HG03432 (cell line): ENCODE measurements around the gene TTC27.

Experiments used
- ATAC-seq: cut with Tn5 transposase; IDR thresholded peaks from one replicate; pipeline ENCODE4 v1.9.1; 2021; ENCODE audit warnings: mild to moderate bottlenecking, moderate library complexity; ENCODE audit not compliant: unreplicated experiment

TTC27 gene

DNA sequence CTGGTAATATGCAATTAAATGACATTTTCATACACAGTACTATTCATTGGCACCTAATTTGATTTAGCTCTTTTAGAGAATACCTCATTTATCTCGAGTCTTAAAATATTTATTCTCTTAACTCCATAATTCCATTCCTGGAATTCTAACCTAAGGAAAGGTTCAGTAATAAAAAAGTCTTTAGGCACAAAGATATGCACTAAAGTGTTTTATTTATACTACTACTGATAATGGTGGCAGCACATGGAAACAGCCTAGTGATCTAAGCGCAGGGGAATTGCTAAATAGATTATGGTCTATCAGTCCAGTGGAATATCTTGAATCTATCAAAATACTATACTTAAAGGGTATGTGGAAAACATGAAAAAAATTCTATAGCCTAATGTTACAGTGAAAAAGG lies 176.4 kb downstream of the TTC27 start:
- ATAC-seq: no peak

DNA sequence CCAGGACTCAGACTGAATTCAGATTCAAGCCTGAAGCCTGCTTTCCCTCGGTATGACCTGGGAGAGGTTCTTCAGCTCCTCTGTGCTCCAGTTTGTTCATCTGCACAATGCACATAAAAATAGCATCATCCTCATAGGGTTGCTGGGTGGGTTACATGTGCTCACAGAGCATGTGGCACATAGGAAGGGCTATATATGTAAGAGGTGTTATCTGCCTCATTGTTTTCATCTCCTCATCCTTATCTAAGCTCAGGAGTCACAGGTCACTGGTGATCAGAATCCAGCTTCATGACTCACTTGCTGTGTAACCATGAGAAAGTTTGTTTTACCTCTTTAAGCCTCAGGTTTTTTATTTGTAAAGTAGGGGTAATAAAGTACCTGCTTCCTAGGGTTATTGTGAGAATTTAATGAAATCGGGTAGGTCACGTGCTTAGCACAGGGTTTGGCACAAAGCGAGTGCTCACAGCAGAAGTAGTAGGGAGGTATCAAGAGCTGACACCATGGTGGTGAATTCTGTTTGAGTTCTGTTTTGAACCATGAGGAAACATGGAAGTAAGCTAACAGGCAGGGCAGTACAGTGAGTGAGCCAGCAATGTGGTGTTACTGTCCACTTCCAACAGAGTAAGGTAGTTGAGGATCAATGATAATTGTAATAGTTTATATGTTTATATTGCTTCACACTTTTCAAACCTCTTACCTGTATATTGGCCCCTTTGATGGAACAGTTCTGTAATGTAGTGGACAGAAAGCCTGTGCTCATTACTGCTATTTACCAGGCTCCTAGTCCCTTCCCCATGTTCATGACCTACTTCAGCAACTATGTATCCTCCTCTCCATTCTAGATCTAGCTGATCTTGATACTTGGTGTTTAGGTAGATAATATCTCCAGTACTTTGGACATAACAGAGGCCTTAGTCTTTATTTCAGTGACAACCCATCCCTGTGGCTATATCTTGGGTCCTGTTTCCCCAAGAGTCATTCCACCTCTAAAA lies 177.6 kb downstream of the TTC27 start:
- no peak for ATAC-seq

DNA sequence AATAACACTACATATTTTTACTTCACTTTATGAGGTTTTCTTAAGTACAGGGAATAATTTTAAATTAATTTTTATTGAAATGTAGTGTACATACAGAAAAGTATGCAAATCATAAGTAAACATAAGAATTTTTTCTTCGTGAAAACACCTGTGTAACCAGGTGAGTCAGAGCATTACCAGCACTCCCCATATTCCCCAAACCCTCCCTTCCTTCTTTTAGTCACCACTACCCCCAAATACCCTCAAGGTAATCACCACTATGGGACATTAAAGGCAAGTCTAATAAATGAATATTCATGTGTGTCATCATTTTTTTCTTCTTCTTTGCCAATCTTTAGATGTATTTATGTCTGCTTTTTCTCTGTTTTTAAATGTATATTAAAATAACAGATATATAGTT lies 179.0 kb downstream of the TTC27 start:
- ATAC-seq: no peak

DNA sequence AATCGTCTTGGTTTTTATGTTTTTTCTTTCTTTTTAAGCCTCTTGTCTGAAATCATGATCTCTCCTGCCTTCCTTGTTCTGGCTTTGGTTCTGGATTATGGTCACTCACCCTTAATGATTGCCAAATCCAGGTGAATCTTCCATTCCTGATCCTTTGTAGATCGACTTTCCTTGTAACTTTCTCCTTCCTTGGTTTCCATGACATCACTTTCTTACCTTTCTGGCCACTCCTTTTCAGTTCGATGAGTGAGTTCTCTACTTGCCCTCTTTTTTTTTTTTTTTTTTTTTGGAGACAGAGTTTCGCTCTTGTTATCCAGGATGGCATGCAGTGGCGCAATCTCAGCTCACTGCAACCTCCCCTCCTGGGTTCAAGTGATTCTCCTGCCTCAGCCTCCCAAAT lies 179.8 kb downstream of the TTC27 start:
- ATAC-seq: no peak

DNA sequence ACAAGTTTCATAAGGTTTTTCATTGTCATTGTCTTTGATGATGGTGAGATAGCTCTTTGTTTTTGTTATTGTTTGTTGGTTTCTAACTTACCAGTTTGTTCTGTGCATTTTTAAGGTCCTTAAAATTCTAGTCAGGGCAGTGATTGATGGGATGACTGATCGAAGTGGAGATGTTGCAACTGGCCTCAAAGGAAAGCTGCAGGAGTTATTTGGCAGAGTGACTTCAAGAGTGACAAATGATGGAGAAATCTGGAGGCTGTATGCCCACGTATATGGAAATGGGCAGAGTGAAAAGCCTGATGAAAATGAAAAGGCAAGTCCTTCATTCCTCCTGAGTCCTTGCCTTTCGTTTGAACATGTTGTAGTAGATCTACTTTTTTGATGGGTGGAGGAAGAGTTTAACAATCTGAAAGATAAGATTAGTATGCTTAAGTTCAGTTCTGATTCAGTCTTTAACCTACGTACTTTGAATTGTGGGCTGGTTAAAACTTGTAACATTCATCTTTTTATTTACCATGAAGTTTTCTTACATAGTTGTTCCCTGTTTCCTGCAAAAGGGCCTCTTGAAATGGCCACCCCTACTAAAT lies 183.2 kb downstream of the TTC27 start:
- ATAC-seq: no peak

DNA sequence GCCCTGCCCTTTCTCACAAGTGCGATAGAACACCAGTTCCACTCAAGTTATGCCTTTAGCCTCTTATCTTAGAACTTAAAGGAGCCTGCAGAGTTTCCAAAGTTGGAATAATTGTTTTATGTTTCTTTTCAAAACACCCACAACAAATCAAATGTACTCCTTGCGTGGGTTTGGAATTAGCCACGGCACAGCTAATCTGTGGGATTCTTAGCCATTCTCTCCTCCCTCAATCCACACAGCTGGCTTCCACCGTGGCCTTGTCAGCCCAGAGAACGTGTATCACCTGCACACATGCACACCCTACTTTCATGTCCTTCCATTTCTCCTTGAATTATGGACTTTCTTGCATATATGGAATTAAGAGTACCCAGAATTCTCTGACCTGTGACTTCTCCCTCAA lies 183.8 kb downstream of the TTC27 start:
- no peak for ATAC-seq

DNA sequence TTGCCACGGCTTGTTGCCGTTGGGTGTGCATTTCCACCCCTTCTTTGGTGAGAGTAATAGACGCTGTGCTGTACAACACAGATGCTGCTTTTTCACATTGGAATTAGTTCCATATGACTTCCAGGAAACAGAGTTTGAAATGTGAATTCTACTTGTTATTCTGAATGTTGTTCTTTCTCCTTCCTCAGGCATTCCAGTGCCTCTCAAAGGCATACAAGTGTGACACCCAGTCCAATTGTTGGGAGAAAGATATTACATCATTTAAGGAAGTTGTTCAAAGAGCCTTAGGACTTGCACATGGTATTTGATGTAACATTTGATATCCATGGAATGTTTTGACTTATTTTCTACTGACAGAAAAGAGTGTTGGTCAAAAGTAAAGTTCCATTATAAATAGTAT lies 184.5 kb downstream of the TTC27 start:
- no peak for ATAC-seq

DNA sequence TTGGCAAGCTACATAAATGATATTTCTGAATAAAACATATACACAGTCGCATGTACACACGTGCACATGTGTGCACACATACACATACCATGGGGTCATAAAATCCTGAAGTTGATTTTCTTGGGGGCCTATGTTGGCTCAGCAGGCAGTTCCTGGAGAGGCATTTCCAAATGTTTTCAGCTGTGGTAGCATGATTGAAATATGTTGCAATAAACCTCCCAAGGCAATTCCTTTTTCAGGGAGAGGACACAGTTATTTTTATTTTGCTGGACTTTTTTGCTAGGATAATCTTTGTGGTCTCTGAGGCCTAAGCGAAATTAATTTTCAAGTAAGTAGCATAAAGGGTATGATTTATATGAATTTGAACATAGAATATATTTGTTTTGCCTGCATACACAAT lies 192.2 kb downstream of the TTC27 start:
- ATAC-seq: no peak

DNA sequence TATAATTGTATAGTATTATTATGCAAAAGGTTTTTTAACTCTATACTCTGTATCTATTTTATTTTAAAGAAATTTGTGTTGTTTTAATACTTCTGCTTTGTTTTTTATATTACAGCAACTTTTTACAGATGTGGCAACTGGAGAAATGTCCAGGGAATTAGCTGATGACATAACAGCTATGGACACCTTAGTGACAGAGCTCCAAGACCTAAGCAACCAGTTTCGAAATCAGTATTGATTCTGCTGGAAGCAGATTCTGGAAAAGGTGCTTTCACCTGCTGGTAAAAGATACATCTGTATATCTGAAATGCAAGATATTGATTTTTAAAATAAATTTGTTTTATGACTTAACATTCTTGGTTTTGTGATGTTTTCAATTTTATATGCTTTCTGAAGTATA lies 192.9 kb downstream of the TTC27 start:
- no peak for ATAC-seq

DNA sequence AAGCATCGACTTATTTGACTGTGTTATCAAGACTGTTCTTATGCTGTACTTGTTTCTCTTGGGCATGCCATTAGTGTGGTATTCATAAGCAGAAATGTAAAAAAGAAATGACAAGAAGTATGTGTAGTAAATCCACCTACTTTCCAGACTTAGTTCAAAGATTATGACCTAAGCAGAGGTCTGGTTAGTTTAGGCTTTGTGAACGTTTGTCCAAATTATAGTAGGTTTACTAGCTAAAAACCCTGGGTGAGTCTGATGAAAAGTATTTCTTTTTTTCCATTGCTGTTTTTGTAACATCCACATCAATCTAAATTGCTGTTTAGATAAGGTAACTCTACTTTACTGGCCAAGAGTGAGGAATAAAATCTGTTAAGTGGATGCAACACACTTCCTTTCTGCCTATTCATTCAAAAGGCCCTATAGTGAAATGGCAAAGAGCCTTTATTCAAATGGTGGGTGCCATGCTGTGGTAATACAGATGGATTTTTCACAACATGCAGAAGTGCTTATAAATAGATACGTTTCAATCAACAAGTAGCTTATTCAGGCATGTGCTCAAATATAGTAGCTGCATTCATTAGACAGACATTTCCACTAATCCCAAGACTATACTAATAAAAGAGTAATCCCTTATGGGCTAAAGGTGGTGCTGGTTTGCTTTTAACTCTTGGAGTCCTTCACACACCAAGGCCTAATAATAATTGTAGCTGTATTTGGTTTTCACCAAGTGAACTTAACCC lies 196.4 kb downstream of the TTC27 start:
- ATAC-seq: no peak

DNA sequence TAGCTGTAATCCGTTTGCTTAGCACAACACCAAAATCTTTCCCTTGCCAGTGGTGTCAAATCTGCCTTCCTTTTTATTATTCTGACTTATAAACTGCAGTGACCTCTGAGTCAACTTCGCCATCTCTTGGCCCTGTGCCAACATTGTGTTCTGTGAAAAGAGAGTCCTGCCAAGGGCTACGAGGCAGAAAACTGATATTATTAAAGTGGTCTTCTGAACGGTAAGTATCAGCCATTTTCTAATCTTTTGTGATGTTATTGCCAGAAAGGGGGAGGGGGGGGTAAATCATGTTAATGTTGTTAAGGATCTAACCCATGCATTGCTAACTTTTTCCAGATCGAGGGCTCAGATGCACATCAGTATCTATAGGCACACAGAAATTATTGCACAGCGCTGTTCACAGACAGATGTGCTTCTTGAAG lies 197.5 kb downstream of the TTC27 start:
- no peak for ATAC-seq

DNA sequence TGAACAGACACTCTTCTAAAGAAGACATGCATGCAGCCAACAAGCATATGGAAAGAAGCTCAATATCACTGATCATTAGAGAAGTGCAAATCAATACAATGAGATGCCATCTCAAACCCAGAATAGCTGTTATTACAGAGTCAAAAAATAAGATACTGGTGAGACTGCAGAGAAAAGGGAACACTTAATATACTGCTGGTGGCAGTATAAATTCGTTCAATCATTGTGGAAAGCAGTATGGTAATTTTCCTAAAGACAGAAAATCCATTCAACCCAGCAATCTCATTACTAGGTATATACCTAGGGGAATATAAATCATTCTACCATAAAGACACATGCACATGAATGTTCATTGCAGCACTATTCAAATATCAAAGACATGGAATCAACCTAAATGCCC lies 202.3 kb downstream of the TTC27 start:
- ATAC-seq: no peak

DNA sequence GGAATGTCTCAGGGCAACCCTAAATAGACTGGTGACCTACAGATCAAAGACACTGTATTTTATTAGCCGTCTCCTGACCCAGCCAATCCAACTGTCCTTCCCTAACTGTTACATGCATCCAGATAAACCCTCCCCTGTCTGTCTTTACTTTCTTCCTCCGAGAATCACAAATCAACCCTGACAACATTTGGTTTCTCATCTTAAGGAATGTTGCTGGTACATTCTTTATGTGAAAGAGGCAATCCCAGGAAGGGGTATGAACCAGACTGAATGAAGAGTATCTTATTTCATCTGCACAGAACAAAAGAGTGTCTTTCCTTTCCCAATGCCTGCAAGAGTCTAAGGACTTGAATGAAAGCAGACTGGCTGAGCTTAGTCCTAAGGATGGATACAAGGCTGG lies 205.0 kb downstream of the TTC27 start:
- no peak for ATAC-seq

DNA sequence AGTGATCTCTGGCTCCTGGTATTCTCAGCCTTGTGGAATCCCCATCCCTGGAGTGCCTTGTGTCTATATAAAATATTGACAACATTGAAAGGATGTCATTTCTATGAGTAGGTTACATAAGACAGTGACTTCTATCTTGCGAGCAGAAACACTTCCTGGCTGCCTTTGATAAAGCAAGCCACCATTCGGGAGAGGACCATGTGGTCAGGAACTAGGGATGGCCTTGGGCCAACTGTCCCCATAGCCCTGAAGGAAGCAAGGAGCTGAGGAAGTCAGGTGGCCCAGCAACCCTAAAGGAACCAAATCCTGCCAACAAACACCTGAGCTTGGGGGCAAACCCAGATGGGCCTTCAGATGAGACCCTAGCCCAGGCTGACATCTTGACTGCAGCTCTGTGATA lies 205.9 kb downstream of the TTC27 start:
- no peak for ATAC-seq

DNA sequence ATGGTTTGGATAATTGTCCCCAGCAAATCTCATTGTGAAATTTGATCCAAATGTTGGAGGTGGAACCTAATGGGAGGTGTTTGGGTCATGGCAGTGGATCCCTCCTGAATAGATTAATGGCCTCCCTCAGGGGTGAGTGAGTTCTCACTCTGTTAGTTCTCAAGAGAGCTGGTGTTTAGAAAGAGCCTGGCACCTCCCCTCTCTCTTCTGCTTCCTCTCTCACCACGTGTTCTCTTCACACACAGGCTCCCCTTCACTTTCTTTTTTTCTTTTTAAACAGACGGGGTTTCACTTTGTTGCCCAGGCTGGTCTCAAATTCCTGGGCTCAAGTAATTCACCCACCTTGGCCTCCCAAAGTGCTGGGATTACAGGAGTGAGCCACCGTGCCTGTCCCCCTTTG lies 207.3 kb downstream of the TTC27 start:
- peak; percentile 56 for ATAC-seq

DNA sequence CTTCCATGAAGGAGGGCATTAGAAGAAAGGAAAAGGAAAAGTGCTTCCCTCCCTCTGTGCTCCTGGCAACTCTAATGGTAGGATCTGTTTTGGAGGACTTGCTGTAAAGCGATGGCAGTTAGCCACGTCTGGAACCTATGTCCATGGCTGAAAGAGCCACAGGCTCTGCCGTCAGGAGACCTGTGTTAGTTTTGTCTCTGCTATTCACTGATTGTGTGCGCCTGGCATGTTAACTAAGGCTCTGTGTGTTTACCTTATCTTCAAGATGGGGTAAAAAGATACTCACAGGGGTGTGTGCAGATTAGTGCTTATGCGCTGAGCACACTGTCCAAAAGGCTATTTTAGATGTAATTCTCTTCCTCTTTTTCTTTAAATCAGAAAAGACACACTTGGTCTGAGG lies 209.1 kb downstream of the TTC27 start:
- ATAC-seq: no peak

DNA sequence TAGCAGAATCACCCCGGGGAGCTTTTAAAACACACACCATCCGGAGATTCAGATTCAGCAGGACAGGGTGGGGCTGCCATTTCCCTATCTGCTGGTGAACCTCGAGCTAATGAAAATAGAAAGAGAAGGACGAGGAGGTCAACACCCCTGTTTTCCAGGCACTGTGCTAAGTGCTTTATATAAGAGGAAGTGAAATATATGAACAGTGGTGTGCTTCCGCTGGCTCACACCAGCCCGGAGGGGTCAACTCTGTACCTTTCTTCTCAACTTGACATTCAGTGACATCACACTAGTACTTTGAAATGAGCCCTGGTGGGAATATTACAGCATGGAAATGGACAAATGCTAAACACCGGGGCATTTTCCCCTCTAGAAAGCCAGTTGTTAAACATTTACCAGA lies 210.6 kb downstream of the TTC27 start:
- peak; percentile 61 for ATAC-seq

DNA sequence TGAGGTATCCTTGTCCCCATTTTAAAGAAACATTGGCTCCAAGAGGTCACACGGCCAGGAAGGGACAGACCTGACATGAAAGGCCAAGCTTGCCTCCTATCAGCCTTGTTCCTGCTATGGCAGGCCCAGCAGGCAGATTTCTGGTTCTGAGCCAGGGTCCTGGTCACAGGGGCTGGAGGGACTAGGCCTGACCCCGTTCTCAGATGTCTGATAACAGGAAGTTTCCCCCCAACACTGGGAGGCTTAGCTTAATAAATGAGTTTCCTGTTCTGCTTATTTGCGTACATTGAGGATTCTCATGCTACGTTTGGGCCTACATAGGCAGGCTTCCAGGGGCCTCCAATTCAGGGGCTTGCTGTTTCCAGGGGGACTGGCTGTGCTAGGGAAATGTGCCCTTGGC lies 211.1 kb downstream of the TTC27 start:
- no peak for ATAC-seq

DNA sequence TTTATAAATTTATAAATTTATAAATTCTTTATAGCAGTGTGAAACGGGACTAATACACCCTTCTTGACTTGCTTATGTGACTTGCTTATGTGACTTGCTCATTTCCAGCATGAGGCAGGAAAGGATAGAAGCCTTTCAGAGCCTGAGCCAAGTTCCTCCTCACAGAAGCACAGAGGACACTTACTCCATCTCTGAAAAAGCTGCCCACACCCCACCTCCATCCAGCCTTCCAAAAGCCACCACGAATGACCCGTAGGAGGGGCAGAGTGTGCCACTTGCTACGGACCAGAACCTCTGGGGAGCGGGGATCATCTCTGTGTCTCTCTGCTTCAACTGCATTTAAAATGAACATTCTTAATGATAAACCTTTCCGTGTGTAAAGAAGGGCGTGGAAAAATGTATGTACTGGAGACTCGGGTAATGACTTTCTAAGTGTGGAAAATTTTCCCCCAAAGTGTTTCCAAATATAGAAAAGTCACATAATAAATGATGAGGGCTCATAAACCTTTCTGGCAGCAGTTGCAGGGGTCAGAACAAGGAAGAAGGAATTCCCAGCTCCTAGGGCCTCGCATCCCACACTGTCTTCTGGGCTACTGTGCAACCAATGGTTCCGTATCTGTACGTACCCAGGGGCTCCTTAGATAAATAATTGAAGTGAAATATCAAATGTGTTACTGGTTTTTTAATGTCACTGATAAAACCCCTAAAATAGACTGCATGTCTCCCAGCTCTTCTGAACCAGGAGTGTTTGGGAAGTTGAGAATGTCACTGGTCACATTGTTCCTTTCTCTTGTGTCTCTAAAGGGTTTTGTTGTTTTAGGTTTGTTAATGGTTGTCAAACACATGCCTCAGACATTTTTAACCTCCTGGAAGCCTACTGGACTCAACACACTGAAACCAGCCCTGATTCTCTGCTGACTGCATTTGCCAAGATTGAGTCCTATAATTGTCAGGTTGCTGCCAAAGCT lies 214.4 kb downstream of the TTC27 start:
- ATAC-seq: no peak

DNA sequence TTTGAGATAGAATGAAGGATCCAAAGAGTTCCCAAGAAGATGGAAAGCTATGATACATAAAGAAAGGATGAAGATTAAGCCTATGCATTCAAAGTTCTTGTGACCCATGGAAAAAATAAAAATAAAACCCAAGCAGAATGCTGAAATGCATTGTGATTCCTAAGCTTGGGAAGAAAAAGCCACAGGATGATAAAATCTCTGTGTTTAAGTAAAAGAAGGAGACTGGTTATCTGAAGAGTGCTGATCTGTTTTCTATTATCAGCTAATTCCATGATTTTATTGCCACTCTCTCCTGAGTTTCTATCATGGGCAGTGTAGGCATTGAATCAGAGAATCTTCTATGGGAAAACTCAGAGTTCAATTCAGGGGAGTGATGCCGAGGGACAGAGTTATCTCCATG lies 215.8 kb downstream of the TTC27 start:
- no peak for ATAC-seq

DNA sequence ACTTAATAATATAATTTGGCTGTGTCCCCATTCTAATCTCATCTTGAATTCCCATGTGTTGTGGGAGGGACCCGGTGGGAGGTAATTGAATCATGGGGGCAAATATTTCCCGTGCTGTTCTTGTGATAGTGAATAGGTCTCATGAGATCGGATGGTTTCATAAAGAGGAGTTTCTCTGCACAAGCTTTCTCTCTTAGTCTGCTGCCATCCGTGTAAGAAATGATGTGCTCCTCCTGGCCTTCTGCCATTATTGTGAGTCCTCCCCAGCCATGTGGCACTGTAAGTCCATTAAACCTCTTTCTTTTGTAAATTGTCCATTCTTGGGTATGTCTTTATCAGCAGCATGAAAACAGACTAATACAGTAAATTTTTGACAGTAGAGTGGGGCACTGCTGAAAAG lies 216.4 kb downstream of the TTC27 start:
- ATAC-seq: no peak
